Measurements from ENCODE around the gene BTBD8. TPM values are rescaled to one million over a fixed set of nuclear protein-coding genes. Genes with fewer than 3 reads are reported as not detected.

The BTBD8 gene
- total RNA-seq, 1 experiment from 2014 or later, result 3.9 TPM

DNA sequence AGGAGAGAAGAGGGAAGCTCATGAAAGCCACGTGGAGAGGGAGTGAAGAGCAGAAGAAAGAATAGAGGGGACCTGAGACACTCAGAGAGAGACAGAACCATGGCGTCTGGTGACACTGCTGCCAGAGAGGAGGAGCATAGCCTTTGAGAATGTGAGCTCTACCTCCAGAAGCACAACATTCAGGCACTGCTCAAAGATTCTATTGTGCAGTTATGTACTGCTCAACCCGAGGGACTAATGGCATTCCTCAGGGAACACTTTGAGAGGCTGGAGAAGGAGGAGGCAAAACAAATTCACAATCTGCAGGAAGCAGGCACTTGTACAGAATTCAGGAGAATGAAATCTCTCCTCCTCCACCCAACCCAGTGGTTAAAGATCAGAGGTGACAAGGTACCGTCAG, 45.1 kb downstream of the BTBD8 start:
- H3K79me2 ChIP-seq (ENCODE audit: low read length), result no peaks in the 10 kb centered on the region
- no peak for ATAC-seq
- no peaks in the 10 kb centered on the region for H4K20me1 ChIP-seq (ENCODE audit: low read length)
- POLR2A ChIA-PET (ENCODE audit: unreplicated experiment), result no interaction called here
- H3K4me2 ChIP-seq (ENCODE audit: low read length), result no peak overlapping the region
- no peak for TF ChIP-seq EZH2 (IDR thresholded peaks at IDR 0.05; ENCODE audit: low read length, unreplicated experiment)
- TF ChIP-seq EZH2phosphoT487 (IDR thresholded peaks at IDR 0.05; ENCODE audit: borderline replicate concordance, low read length), result no peak
- TF ChIP-seq, protein P1, sequence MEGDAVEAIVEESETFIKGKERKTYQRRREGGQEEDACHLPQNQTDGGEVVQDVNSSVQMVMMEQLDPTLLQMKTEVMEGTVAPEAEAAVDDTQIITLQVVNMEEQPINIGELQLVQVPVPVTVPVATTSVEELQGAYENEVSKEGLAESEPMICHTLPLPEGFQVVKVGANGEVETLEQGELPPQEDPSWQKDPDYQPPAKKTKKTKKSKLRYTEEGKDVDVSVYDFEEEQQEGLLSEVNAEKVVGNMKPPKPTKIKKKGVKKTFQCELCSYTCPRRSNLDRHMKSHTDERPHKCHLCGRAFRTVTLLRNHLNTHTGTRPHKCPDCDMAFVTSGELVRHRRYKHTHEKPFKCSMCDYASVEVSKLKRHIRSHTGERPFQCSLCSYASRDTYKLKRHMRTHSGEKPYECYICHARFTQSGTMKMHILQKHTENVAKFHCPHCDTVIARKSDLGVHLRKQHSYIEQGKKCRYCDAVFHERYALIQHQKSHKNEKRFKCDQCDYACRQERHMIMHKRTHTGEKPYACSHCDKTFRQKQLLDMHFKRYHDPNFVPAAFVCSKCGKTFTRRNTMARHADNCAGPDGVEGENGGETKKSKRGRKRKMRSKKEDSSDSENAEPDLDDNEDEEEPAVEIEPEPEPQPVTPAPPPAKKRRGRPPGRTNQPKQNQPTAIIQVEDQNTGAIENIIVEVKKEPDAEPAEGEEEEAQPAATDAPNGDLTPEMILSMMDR (conservative IDR thresholded peaks at IDR 0.05; ENCODE audit: low read depth, low read length), result no peak
- no peaks in the 10 kb centered on the region for H3K9me2 ChIP-seq (replicated peaks; ENCODE audit: low read length)
- no peaks in the 10 kb centered on the region for H3K36me3 ChIP-seq (ENCODE audit: low read depth, low read length)
- no peaks in the 10 kb centered on the region for H3K4me1 ChIP-seq (ENCODE audit: insufficient read depth, low read length)
- H3K4me3 ChIP-seq (ENCODE audit: low read length), result no peak overlapping the region
- CTCF ChIA-PET, result no interaction called here
- BruUV-seq (replicated peaks), result no TSS peak
- no peak overlapping the region for H3K9ac ChIP-seq (ENCODE audit: low read length)
- no peak overlapping the region for H2AFZ ChIP-seq (ENCODE audit: low read length)
- no peaks in the 10 kb centered on the region for H3K27me3 ChIP-seq (ENCODE audit: low read length)
- intact Hi-C loops (cut with micrococcal nuclease), result no loop called here
- no peak overlapping the region for H3K27ac ChIP-seq (ENCODE audit: low read length)
- no peak for DNase-seq
- no peaks in the 10 kb centered on the region for H3K9me3 ChIP-seq (ENCODE audit: low read length)
- no peaks in the 10 kb centered on the region for H3F3A ChIP-seq (ENCODE audit: low read length, unreplicated experiment)

DNA sequence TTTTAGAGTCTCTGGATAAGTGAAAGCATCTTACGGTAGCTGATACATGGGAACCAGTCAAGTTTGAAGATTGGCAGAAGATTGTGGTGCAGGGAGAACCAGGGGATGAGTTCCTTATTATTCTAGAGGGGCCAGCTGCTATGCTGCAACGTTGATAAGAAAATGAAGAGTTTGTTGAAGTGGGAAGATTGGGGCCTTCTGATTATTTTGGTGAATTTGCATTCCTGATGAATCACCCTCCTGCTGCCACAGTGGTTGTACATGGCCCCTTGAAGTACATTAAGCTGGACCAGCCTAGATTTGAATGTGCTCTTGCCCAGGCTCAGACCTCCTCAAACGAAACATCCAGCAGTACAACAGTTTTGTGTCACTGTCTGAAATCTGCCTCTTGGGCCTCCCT, 45.9 kb downstream of the BTBD8 start:
- H3K9ac ChIP-seq (ENCODE audit: low read length), result no peak overlapping the region
- H3K4me1 ChIP-seq (ENCODE audit: insufficient read depth, low read length), result no peaks in the 10 kb centered on the region
- H3F3A ChIP-seq (ENCODE audit: low read length, unreplicated experiment), result no peaks in the 10 kb centered on the region
- TF ChIP-seq, protein P1 (conservative IDR thresholded peaks at IDR 0.05; ENCODE audit: low read depth, low read length), result no peak
- no peak for TF ChIP-seq EZH2phosphoT487 (IDR thresholded peaks at IDR 0.05; ENCODE audit: borderline replicate concordance, low read length)
- no peak for TF ChIP-seq EZH2 (IDR thresholded peaks at IDR 0.05; ENCODE audit: low read length, unreplicated experiment)
- no peaks in the 10 kb centered on the region for H3K9me3 ChIP-seq (ENCODE audit: low read length)
- BruUV-seq (replicated peaks), result no TSS peak
- intact Hi-C loops (cut with micrococcal nuclease), result no loop called here
- H3K27ac ChIP-seq (ENCODE audit: low read length), result no peak overlapping the region
- H3K4me2 ChIP-seq (ENCODE audit: low read length), result no peak overlapping the region
- POLR2A ChIA-PET (ENCODE audit: unreplicated experiment), result no interaction called here
- H3K9me2 ChIP-seq (replicated peaks; ENCODE audit: low read length), result no peaks in the 10 kb centered on the region
- no peaks in the 10 kb centered on the region for H4K20me1 ChIP-seq (ENCODE audit: low read length)
- DNase-seq, result no peak
- H3K4me3 ChIP-seq (ENCODE audit: low read length), result no peak overlapping the region
- no peaks in the 10 kb centered on the region for H3K36me3 ChIP-seq (ENCODE audit: low read depth, low read length)
- H3K79me2 ChIP-seq (ENCODE audit: low read length), result no peaks in the 10 kb centered on the region
- CTCF ChIA-PET, result no interaction called here
- H2AFZ ChIP-seq (ENCODE audit: low read length), result no peak overlapping the region
- no peak for ATAC-seq
- no peaks in the 10 kb centered on the region for H3K27me3 ChIP-seq (ENCODE audit: low read length)

DNA sequence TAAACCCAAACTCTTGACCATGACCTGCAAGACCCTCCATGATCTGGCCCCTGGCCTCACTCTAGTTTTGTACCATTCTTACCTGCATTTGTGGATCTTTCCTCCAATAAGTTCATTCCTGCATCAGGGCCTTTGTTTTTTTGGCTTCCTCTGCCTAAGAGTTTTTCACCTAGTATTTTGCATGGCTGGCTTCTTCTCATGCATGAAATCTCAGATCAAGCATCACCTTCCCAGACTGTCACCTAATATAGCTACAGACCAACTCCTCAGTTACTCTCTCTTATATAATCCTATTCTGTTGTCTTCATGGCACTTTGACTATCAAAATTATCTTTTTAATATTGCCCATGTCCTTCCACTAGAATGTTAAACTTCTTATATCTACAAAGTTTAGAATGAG, 54.2 kb downstream of the BTBD8 start:
- CTCF ChIA-PET, result no interaction called here
- H4K20me1 ChIP-seq (ENCODE audit: low read length), result no peaks in the 10 kb centered on the region
- no peak overlapping the region for H3K9ac ChIP-seq (ENCODE audit: low read length)
- no peaks in the 10 kb centered on the region for H3F3A ChIP-seq (ENCODE audit: low read length, unreplicated experiment)
- no peak overlapping the region for H3K4me2 ChIP-seq (ENCODE audit: low read length)
- no peaks in the 10 kb centered on the region for H3K9me3 ChIP-seq (ENCODE audit: low read length)
- H3K27me3 ChIP-seq (ENCODE audit: low read length), result no peaks in the 10 kb centered on the region
- no peaks in the 10 kb centered on the region for H3K36me3 ChIP-seq (ENCODE audit: low read depth, low read length)
- no TSS peak for BruUV-seq (replicated peaks)
- H2AFZ ChIP-seq (ENCODE audit: low read length), result no peak overlapping the region
- no peak for TF ChIP-seq EZH2 (IDR thresholded peaks at IDR 0.05; ENCODE audit: low read length, unreplicated experiment)
- TF ChIP-seq, protein P1 (conservative IDR thresholded peaks at IDR 0.05; ENCODE audit: low read depth, low read length), result no peak
- no peak for TF ChIP-seq EZH2phosphoT487 (IDR thresholded peaks at IDR 0.05; ENCODE audit: borderline replicate concordance, low read length)
- POLR2A ChIA-PET (ENCODE audit: unreplicated experiment), result no interaction called here
- H3K9me2 ChIP-seq (replicated peaks; ENCODE audit: low read length), result no peaks in the 10 kb centered on the region
- no peak overlapping the region for H3K27ac ChIP-seq (ENCODE audit: low read length)
- no peak for ATAC-seq
- H3K4me3 ChIP-seq (ENCODE audit: low read length), result no peak overlapping the region
- no peaks in the 10 kb centered on the region for H3K79me2 ChIP-seq (ENCODE audit: low read length)
- no peaks in the 10 kb centered on the region for H3K4me1 ChIP-seq (ENCODE audit: insufficient read depth, low read length)
- intact Hi-C loops (cut with micrococcal nuclease), result no loop called here
- no peak for DNase-seq
